GM18505 (cell line): Measurements from ENCODE around the gene KRT33A.
"Not testable (repeated sequence)": the region's sequence is repeated elsewhere in the genome, so short reads cannot be mapped to it uniquely, and the experiment has no call there.

Source experiments
- ATAC-seq: cut with Tn5 transposase; IDR thresholded peaks from one replicate; pipeline ENCODE4 v1.9.1; 2021; ENCODE audit not compliant: unreplicated experiment
- POLR2A ChIP-seq: IDR thresholded peaks from 4 replicates; pipeline ENCODE4 v1.6.1; 2011; ENCODE audit warnings: borderline replicate concordance; ENCODE audit not compliant: insufficient read depth, insufficient read length; ENCODE audit errors: extremely low read depth

KRT33A gene

DNA sequence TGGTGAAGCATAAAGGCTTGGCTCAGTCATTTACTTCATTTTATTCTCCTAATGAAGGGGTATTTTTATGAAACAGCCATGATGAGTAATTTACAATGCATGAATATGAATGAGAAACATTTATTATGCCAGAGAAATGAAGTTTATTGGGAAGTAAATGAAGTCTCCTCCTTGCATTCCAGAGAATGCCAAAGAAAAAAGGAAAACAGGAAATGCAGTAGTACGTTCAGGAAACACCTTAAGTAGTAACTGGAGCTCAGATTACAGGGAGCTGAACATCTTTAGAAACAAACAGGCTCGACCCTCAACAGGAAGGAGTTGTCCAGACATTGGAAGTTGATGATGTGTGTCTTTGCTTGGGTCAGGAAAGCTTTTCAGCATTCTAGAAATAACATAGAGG is 26.9 kb upstream of the KRT33A start:
- TF ChIP-seq POLR2A = no peak
- no peak for ATAC-seq

DNA sequence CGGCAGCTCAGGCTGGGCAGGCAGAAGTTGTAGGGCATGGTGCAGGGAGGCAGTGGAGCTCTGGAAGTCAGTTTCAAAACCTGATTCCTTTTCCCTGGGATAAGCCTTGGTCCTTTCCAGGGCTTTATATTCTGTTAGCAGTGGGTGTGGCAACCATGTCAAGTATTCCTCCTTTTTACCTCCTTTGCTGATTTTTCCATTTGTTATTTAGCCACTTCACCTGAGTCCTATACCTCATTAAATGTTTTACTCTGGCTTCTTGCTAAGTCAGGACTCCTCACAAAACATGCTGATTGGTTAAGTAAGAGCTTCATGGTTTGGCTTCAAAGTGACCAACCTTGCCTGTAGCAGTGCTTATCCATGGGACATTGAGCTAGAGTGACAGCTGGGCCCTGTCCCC is 19.1 kb upstream of the KRT33A start, which contains the start of gene KRT33B:
Gene KRT33B, minus strand, starts transcription at position 101 of the 400 bp plus-strand sequence. Its CDS starts 63 bp downstream, at position 38.
- ATAC-seq = no peak
- no peak for TF ChIP-seq POLR2A

DNA sequence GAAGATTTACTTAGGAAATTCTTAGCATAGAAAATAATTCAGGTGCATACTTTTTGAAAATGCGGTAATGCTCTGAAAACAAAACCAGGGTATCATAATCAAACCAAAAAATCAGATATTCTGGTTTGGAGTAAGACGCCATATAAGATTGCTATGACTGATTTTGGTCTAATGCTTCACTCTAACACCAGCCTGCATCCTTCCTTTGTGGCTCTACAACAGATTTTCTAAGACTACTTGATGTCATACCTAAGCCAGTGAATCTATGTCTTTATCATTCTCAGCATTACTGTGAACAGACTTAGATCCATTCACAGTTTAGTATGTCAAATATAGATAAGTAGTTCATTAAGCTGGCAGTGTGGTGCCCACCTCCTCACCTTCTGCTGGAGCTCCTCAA is 18.4 kb upstream of the KRT33A start:
- no peak for TF ChIP-seq POLR2A
- ATAC-seq = no peak

DNA sequence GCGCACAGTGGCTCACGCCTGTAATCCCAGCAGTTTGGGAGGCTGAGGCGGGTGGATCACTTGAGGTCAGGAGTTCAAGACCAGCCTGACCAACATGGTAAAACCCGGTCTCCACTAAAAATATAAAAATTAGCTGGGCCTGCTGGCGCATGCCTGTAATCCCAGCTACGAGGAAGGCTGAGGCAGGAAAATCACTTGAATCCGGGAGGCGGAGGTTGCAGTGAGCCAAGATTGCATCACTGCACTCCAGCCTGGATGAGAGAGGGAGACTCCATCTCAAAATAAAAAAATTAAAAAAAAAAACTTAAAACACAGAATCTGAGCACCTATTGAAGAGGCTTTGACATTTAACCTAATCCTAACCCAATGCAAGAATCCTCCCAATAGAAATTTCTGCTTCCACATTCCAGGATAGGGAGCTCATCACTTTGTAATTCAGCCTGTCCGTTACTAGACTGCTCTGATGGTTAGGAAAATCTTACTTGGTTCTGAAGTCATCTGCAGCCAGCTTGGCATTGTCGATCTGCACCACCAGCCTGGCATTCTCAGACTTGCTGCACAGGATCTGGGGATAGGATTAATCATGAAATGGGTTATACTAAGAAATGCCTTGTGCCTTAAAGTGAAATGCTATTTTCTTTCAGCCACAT is 16.9 kb upstream of the KRT33A start:
- ATAC-seq = no peak
- TF ChIP-seq POLR2A = no peak

DNA sequence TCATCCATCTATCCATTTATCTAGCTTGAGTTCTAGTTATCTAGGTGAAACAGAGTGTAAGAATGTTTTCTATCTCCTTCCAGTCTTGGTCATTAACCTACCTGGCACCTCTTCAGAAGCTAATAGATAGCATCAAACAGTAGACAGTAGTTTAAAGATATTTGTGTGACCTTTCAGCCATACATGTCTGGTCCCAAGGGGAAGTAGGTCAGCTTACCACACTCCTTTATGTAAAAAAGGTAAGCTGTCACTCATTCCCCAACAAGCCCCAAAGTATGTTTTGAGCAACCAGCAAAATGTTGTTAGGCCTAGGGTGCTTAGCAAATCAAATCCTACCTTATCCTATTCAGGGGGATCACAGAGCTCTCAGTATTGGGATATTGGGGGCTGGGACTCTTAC is 15.4 kb upstream of the KRT33A start:
- no peak for ATAC-seq
- no peak for TF ChIP-seq POLR2A

DNA sequence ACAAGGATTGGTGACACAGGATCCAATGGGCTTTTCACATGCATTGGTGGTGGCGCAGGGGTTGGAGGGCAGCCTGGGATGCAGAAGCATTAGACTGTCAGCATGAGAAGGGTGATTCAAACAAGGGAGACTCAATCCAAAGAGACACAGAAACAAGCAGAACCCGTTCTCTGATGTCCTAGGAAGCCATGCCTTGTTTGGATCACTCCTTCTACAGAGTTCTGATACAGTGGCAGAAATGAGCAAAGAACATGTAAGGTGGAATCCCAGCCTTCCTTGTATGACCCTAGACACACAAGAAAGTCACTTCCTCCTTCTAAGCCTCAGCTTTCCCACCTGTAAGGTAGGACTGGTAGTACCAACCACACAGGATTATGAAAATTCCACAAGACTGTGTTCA is 13.3 kb upstream of the KRT33A start:
- ATAC-seq = no peak
- TF ChIP-seq POLR2A = no peak

DNA sequence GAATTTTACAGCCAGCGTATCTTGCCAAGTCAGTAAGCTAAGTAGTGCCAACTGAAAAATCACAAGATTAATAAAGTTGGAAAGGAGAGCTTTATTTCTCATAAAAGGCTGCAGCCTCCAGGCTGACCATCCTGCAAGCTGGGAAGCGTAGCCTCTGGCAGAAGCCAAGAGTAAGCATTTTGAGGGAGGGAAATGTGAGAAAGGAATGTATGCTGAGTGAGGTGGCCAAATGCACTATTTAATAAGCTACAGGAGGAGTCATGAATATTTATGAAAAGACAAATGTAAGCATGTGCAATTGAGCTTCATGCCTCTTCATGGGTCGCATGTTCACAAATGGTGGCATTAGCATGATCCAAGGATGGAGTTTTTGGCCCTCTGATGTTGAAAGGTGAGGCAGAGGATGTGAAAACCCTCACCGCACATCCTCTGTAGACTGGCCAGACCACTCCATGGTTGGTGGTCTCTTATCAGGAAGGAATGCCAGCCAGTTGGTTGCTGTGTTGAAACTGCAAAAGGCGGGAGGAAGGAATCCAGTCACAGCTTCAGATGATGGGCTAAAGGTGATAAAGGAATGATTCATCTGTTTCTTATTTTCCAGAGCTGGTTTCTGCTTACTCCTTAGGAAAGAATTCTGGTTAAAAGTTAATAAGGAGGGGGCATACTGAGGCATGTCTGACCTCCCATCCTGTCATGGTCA is 9.8 kb upstream of the KRT33A start:
- no peak for TF ChIP-seq POLR2A
- ATAC-seq = no peak

DNA sequence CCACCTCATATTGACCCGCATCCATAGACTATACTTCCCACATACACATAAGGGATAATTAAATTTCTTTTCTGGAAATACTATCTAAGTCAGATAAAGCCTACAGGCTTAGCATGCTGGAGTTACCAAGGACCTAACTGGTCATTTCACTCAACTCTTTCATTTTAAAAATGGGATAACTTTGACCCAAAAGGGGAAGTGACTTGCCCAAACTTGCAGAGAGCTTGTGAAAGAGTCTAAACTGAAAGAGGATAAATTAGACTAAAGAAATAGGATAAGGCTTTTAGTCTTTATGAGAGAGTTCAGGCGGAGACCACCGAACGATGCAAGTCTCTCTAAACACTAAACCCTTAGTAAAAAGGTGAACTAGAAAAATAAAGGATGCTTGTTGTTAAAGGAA is 3.9 kb upstream of the KRT33A start:
- TF ChIP-seq POLR2A = no peak
- no peak for ATAC-seq

DNA sequence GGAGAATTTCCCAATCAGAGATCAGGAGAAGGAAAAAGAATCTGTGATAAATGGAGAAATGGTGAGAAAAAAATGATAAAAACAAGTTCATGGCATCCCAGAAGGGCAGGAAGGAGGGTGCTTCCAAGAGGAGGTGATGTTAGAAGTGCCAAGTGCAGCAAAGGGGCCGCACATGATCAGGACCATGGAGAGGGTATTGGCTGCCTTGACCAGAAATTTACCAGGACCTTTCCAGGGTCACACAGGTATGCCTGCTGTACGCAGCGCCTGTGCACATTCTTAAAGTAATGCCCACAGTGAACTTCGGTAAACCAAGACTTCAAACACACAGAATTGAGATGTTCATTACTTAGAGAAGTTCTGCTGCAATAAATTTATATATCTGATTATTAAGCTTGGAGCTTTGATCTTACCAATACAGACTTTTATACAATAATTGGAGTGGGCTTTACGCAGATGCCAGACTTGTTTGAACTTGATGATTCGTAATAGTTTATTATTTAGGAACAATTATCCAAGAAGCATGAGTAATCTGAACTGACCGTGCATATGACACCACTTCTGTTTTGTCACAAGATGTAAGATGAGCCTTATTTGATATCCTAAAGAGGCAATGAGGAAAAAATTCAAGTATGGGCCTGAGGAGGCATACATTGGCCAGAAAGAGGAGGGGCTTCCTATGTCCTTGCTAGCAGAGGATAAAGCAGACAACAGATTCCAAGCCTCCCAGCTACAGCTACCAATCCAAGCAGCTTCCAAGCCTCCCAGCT is 2.2 kb upstream of the KRT33A start:
- no peak for TF ChIP-seq POLR2A
- ATAC-seq = no peak

DNA sequence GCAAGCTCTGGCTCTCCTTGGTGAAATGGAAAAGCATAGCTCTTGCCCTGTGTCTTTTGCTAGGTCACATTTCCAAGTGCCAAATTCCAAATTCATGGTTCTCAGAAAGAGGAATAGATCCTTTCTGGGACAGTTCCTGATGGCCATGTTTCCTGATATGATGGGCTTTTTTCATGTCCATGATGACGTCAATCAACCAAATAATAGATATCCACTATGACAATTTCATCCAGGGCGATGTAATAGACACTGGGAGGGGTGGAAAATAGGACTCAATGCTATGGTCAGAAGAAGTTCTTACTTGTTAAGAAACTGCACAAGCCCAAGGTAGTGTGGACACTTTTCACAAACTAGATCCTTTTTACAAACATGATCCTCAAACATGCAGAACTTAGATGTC is 549 bp upstream of the KRT33A start:
- ATAC-seq = no peak
- TF ChIP-seq POLR2A = no peak

DNA sequence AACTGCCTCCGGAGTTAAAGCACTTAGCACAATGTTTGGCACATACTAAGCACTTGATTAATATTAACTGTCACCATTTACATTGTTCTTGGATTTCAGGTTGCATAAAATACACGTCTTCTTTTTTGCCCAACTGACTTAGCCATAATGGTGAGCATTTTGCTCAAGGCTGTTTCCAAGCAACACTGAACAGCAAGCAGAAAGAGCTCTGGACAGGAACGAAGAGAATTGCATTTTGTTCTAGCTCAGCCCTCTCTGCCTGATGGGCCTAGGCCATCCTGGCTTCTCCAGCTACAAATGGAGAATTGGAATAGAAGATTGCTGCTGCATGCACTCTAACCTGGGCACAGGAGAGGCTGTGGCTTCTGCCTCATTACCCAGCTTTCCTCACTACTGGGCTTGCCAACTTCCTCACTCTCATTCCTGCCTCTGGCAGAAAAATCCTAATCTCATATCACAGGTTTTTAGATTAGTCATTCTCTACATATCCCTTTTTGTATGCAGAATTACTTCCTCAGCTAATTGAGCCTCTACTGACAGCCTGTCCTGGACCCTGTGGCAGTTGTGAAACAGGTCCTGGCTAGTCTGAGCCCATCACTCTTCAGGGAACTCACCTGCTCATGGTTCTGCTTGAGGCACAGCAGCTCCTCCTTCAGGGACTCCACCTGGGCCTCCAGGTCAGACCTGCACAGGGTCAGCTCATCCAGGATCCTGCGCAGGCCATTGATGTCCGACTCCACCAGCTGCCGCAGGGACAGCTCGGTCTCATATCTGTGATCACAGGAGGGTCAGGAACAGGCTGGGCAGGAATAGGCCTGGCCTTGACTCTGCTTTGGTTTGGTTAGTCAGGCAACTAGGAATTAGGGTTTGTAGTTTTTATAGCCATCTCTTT is 2.5 kb downstream of the KRT33A start:
- no peak for ATAC-seq
- TF ChIP-seq POLR2A = no peak

DNA sequence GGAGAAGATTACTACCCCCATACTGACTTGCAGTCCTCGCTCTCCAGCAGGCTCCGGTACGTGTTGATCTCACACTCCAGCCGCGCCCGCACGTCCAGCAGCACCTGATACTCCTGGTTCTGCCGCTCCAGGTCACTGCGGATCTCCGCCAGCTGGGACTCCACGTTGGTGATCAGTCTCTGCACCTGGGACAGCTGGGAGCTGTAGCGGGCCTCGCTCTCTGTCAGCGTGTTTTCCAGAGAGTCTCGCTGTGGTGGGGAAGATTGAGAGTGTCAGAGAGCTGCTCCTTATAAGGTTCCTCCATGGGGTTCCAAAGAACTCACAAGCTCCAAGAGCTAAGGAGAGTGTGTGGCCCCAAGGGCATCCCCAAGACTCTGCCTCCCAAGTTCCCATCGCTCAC is 4.2 kb downstream of the KRT33A start:
- not testable (repeated sequence) for ATAC-seq

DNA sequence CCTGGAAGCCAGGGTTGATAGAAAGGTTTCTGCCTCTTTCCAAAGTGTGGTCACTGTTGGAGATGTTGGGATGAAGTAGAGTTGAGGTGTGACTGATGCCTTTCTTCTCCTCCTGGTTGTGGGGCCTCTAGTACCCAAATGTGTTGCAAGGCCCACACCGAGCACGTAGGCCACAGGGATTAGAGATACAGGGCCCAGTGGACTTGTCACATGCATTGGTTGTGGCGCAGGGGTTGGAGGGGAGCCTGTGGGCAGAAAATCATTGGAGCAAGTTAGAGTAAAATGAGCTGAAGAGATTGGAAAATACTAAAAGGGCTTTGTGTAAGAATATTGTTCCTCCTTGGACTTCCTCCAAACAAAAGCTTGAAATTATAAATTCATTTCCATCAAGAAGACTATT is 4.6 kb downstream of the KRT33A start:
- ATAC-seq = no peak
- TF ChIP-seq POLR2A = no peak
